HL-60 (cell line): Measurements from ENCODE around the gene TRIM54.

Experiments used
- DNase-seq, 2 experiments: peaks; one replicate each; pipeline ENCODE4 v3.0.0-alpha.2; 2010 to 2020; ENCODE audit warnings: low read depth in 1 of 2, low spot score in 1 of 2
- H3K27ac ChIP-seq: fragments of 250-450 bp; sonication (Bioruptor Pico); replicated peaks from 2 replicates; pipeline ENCODE4 v1.5.1; 2020; ENCODE audit warnings: mild to moderate bottlenecking, moderate library complexity
- H3K27me3 ChIP-seq: fragments of 250-450 bp; sonication (Bioruptor Pico); 2 replicates; pipeline ENCODE4 v1.5.1; 2021; ENCODE audit warnings: mild to moderate bottlenecking, moderate library complexity; ENCODE audit not compliant: insufficient read depth, poor library complexity, severe bottlenecking
- H3K4me3 ChIP-seq: replicated peaks from 2 replicates; pipeline ENCODE4 v1.5.1; 2011; ENCODE audit warnings: mild to moderate bottlenecking, control low read depth, low read length; ENCODE audit not compliant: insufficient read depth
- CTCF ChIP-seq: IDR thresholded peaks from one replicate; pipeline ENCODE4 v1.5.1; 2011; ENCODE audit warnings: low read length, control low read depth, inconsistent platforms; ENCODE audit not compliant: insufficient read depth
- GABPA ChIP-seq: IDR thresholded peaks from 2 replicates; pipeline ENCODE4 v1.6.1; 2012; ENCODE audit warnings: low read depth
- POLR2AphosphoS5 ChIP-seq: IDR thresholded peaks from 2 replicates; pipeline ENCODE4 v1.6.1; 2012; ENCODE audit warnings: low read depth
- REST ChIP-seq: IDR thresholded peaks from 2 replicates; pipeline ENCODE4 v1.6.1; 2012; ENCODE audit warnings: low read depth; ENCODE audit not compliant: insufficient replicate concordance
- SPI1 ChIP-seq: IDR thresholded peaks from 2 replicates; pipeline ENCODE4 v1.6.1; 2012; ENCODE audit warnings: low read depth, mild to moderate bottlenecking, borderline replicate concordance

Gene TRIM54

GRCh38 chr2:27255660-27256059, 26.6 kb upstream of the TRIM54 start:
- Histone ChIP-seq H3K27ac (no peak overlapping the region), H3K4me3 (no peak overlapping the region), H3K27me3 (peaks cover 21% of the 10 kb centered on the region)
- no peak for TF ChIP-seq POLR2AphosphoS5
- TF ChIP-seq CTCF: no peak
- no peak for TF ChIP-seq REST
- no peak for TF ChIP-seq SPI1
- no peak for TF ChIP-seq GABPA
- DNase-seq: no peak

- Histone ChIP-seq H3K27me3 (peaks cover 31% of the 10 kb centered on the region), H3K27ac (no peak overlapping the region), H3K4me3 (no peak overlapping the region)
- DNase-seq: no peak
- TF ChIP-seq POLR2AphosphoS5 (no peak), SPI1 (no peak), REST (no peak), CTCF (no peak), GABPA (no peak)
Measured at GRCh38 chr2:27256855-27257454, 25.3 kb upstream of the TRIM54 start.

GRCh38 chr2:27258051-27258450, 24.2 kb upstream of the TRIM54 start:
- TF ChIP-seq GABPA (no peak), SPI1 (no peak), CTCF (no peak), REST (no peak), POLR2AphosphoS5 (no peak)
- no peak for DNase-seq
- no peak overlapping the region for H3K27ac ChIP-seq
- H3K4me3 ChIP-seq: no peak overlapping the region
- H3K27me3 ChIP-seq: peaks cover 38% of the 10 kb centered on the region
